ENCODE measurements around the gene ZSWIM1. TPM values are rescaled to one million over a fixed set of nuclear protein-coding genes. Genes with fewer than 3 reads are reported as not detected.

ZSWIM1 gene
- total and polyA plus RNA-seq, 2 of the 13 experiments (the other 11 are each of a cell fraction or from before 2014, with no cell fraction given), result 9.5 to 11.7 TPM

- TF ChIP-seq, protein P1, sequence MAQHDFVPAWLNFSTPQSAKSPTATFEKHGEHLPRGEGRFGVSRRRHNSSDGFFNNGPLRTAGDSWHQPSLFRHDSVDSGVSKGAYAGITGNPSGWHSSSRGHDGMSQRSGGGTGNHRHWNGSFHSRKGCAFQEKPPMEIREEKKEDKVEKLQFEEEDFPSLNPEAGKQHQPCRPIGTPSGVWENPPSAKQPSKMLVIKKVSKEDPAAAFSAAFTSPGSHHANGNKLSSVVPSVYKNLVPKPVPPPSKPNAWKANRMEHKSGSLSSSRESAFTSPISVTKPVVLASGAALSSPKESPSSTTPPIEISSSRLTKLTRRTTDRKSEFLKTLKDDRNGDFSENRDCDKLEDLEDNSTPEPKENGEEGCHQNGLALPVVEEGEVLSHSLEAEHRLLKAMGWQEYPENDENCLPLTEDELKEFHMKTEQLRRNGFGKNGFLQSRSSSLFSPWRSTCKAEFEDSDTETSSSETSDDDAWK (CRISPR knock-in tag; IDR thresholded peaks at IDR 0.05), result no peak
- TF ChIP-seq MAZ (IDR thresholded peaks at IDR 0.05; ENCODE audit: borderline replicate concordance, low read depth, low read length) (no peak), MAZ (CRISPR knock-in tag; IDR thresholded peaks at IDR 0.05; ENCODE audit: low read depth) (no peak), SALL2 (CRISPR knock-in tag; IDR thresholded peaks at IDR 0.05) (no peak), ZNF3 (CRISPR knock-in tag; IDR thresholded peaks at IDR 0.05) (no peak), TP53 (CRISPR knock-in tag; conservative IDR thresholded peaks at IDR 0.05) (no peak), ZNF788 (CRISPR knock-in tag; IDR thresholded peaks at IDR 0.05; ENCODE audit: borderline replicate concordance) (peak; percentile 46; the same call in 1 of the 2 replicates), ZNF24 (IDR thresholded peaks at IDR 0.05) (no peak), IRF2 (CRISPR knock-in tag; IDR thresholded peaks at IDR 0.05) (no peak), HOXA5 (CRISPR knock-in tag; IDR thresholded peaks at IDR 0.05) (no peak), BHLHE40 (IDR thresholded peaks at IDR 0.05; ENCODE audit: low read length) (no peak), TRAFD1 (CRISPR knock-in tag; IDR thresholded peaks at IDR 0.05; ENCODE audit: borderline replicate concordance) (no peak), SP5 (CRISPR knock-in tag; IDR thresholded peaks at IDR 0.05; ENCODE audit: borderline replicate concordance, low read depth) (peak; percentile 35; the same call in 1 of the 2 replicates), HNRNPLL (IDR thresholded peaks at IDR 0.05; ENCODE audit: low read depth, low read length, poor library complexity, severe bottlenecking) (no peak), MIER3 (CRISPR knock-in tag; IDR thresholded peaks at IDR 0.05; ENCODE audit: borderline replicate concordance) (no peak), ZNF709 (CRISPR knock-in tag; IDR thresholded peaks at IDR 0.05) (no peak), NFYC (CRISPR knock-in tag; IDR thresholded peaks at IDR 0.05) (no peak), ZNF230 (CRISPR knock-in tag; IDR thresholded peaks at IDR 0.05) (peak; percentile 93), PITX1 (CRISPR knock-in tag; IDR thresholded peaks at IDR 0.05) (peak; percentile 78)
- TF ChIP-seq, protein P2, sequence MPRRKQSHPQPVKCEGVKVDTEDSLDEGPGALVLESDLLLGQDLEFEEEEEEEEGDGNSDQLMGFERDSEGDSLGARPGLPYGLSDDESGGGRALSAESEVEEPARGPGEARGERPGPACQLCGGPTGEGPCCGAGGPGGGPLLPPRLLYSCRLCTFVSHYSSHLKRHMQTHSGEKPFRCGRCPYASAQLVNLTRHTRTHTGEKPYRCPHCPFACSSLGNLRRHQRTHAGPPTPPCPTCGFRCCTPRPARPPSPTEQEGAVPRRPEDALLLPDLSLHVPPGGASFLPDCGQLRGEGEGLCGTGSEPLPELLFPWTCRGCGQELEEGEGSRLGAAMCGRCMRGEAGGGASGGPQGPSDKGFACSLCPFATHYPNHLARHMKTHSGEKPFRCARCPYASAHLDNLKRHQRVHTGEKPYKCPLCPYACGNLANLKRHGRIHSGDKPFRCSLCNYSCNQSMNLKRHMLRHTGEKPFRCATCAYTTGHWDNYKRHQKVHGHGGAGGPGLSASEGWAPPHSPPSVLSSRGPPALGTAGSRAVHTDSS (CRISPR knock-in tag; conservative IDR thresholded peaks at IDR 0.05), result no peak
- TF ChIP-seq, protein P3, sequence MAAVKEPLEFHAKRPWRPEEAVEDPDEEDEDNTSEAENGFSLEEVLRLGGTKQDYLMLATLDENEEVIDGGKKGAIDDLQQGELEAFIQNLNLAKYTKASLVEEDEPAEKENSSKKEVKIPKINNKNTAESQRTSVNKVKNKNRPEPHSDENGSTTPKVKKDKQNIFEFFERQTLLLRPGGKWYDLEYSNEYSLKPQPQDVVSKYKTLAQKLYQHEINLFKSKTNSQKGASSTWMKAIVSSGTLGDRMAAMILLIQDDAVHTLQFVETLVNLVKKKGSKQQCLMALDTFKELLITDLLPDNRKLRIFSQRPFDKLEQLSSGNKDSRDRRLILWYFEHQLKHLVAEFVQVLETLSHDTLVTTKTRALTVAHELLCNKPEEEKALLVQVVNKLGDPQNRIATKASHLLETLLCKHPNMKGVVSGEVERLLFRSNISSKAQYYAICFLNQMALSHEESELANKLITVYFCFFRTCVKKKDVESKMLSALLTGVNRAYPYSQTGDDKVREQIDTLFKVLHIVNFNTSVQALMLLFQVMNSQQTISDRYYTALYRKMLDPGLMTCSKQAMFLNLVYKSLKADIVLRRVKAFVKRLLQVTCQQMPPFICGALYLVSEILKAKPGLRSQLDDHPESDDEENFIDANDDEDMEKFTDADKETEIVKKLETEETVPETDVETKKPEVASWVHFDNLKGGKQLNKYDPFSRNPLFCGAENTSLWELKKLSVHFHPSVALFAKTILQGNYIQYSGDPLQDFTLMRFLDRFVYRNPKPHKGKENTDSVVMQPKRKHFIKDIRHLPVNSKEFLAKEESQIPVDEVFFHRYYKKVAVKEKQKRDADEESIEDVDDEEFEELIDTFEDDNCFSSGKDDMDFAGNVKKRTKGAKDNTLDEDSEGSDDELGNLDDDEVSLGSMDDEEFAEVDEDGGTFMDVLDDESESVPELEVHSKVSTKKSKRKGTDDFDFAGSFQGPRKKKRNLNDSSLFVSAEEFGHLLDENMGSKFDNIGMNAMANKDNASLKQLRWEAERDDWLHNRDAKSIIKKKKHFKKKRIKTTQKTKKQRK (IDR thresholded peaks at IDR 0.05; ENCODE audit: low read length), result no peak
- TF ChIP-seq, protein P4, sequence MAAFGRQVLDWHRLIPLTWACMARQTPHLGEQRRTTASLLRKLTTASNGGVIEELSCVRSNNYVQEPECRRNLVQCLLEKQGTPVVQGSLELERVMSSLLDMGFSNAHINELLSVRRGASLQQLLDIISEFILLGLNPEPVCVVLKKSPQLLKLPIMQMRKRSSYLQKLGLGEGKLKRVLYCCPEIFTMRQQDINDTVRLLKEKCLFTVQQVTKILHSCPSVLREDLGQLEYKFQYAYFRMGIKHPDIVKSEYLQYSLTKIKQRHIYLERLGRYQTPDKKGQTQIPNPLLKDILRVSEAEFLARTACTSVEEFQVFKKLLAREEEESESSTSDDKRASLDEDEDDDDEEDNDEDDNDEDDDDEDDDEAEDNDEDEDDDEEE (CRISPR knock-in tag; IDR thresholded peaks at IDR 0.05), result no peak
These were observed 30.7 kb downstream of the ZSWIM1 start, which contains the start of gene PLTP (continued) for GRCh38 chr20:45911486-45912343.
